H9 (cell line): ENCODE data around the gene MZF1. TPM values are rescaled to one million over a fixed set of nuclear protein-coding genes. Genes with fewer than 3 reads are reported as not detected.

ENCODE experiments used
- DNase-seq: peaks from one replicate; pipeline ENCODE4 v3.0.0-alpha.2; 2017
- H2AFZ ChIP-seq: one replicate; pipeline ENCODE4 v1.6.1; 2013; ENCODE audit warnings: mild to moderate bottlenecking, low read length, control low read depth, moderate library complexity
- H2AK5ac ChIP-seq: 2 replicates; pipeline ENCODE4 v1.6.1; 2013; ENCODE audit warnings: low read length, control low read depth, mixed read lengths; ENCODE audit not compliant: insufficient read length
- H2BK120ac ChIP-seq: one replicate; pipeline ENCODE4 v1.6.1; 2013; ENCODE audit warnings: low read depth, mild to moderate bottlenecking, low read length, control low read depth, inconsistent platforms; ENCODE audit not compliant: poor library complexity, severe bottlenecking
- H2BK12ac ChIP-seq: 2 replicates; pipeline ENCODE4 v1.6.1; 2013; ENCODE audit warnings: low read length, control low read depth, mixed read lengths, low read depth; ENCODE audit not compliant: insufficient read length
- H2BK15ac ChIP-seq: 2 replicates; pipeline ENCODE4 v1.6.1; 2013; ENCODE audit warnings: low read depth, low read length, control low read depth
- H2BK20ac ChIP-seq: one replicate; pipeline ENCODE4 v1.6.1; 2013; ENCODE audit warnings: low read depth, mild to moderate bottlenecking, low read length, control low read depth, inconsistent platforms; ENCODE audit not compliant: poor library complexity, severe bottlenecking
- H2BK5ac ChIP-seq: 2 replicates; pipeline ENCODE4 v1.6.1; 2013; ENCODE audit warnings: low read length, control low read depth, mixed read lengths; ENCODE audit not compliant: insufficient read length
- H3K14ac ChIP-seq: 2 replicates; pipeline ENCODE4 v1.6.1; 2013; ENCODE audit warnings: low read length, control low read depth; ENCODE audit not compliant: insufficient read depth
- H3K18ac ChIP-seq: 2 replicates; pipeline ENCODE4 v1.6.1; 2013; ENCODE audit warnings: low read depth, mild to moderate bottlenecking, mixed read lengths, low read length, control low read depth; ENCODE audit not compliant: insufficient read length
- H3K23ac ChIP-seq: 2 replicates; pipeline ENCODE4 v1.6.1; 2013; ENCODE audit warnings: low read length, control low read depth, mixed read lengths, low read depth; ENCODE audit not compliant: insufficient read length
- H3K23me2 ChIP-seq: 2 replicates; pipeline ENCODE4 v1.6.1; 2013; ENCODE audit warnings: low read depth, mild to moderate bottlenecking, mixed read lengths, low read length, control low read depth; ENCODE audit not compliant: insufficient read length, poor library complexity, severe bottlenecking
- H3K27ac ChIP-seq: 2 replicates; pipeline ENCODE4 v1.5.1; 2013; ENCODE audit warnings: low read length, control low read depth, mixed read lengths, low read depth; ENCODE audit not compliant: insufficient read length
- H3K27me3 ChIP-seq: 2 replicates; pipeline ENCODE4 v1.6.1; 2013; ENCODE audit warnings: low read length, control low read depth, inconsistent platforms; ENCODE audit not compliant: insufficient read depth
- H3K4ac ChIP-seq: 2 replicates; pipeline ENCODE4 v1.6.1; 2013; ENCODE audit warnings: low read depth, mild to moderate bottlenecking, control low read depth, inconsistent platforms, low read length, moderate library complexity
- H3K4me1 ChIP-seq: 2 replicates; pipeline ENCODE4 v1.6.1; 2013; ENCODE audit warnings: low read length, control low read depth, inconsistent platforms; ENCODE audit not compliant: insufficient read depth
- H3K4me2 ChIP-seq: 2 replicates; pipeline ENCODE4 v1.6.1; 2013; ENCODE audit warnings: low read length, control low read depth, mixed read lengths; ENCODE audit not compliant: insufficient read length, insufficient read depth
- H3K56ac ChIP-seq: 2 replicates; pipeline ENCODE4 v1.6.1; 2013; ENCODE audit warnings: low read depth, mild to moderate bottlenecking, mixed read lengths, low read length, control low read depth; ENCODE audit not compliant: insufficient read length
- H3K79me1 ChIP-seq: 2 replicates; pipeline ENCODE4 v1.6.1; 2013; ENCODE audit warnings: low read depth, mild to moderate bottlenecking, moderate library complexity, low read length, control low read depth, inconsistent platforms; ENCODE audit not compliant: insufficient read depth, poor library complexity, severe bottlenecking
- H3K79me2 ChIP-seq: 2 replicates; pipeline ENCODE4 v1.6.1; 2013; ENCODE audit warnings: low read length, control low read depth, inconsistent platforms; ENCODE audit not compliant: insufficient read depth
- H3K9ac ChIP-seq: 2 replicates; pipeline ENCODE4 v1.6.1; 2013; ENCODE audit warnings: low read length, control low read depth, mixed read lengths; ENCODE audit not compliant: insufficient read length; ENCODE audit errors: extremely low read depth
- H3K9me3 ChIP-seq: one replicate; pipeline ENCODE4 v1.6.1; 2013; ENCODE audit warnings: low read depth, low read length, inconsistent platforms; ENCODE audit not compliant: control insufficient read depth
- H3T11ph ChIP-seq: one replicate; pipeline ENCODE4 v1.6.1; 2013; ENCODE audit warnings: mild to moderate bottlenecking, low read length, control low read depth, inconsistent platforms
- H4K20me1 ChIP-seq: one replicate; pipeline ENCODE4 v1.6.1; 2013; ENCODE audit not compliant: control insufficient read depth, insufficient read length, insufficient read depth
- H4K5ac ChIP-seq: 2 replicates; pipeline ENCODE4 v1.6.1; 2013; ENCODE audit warnings: low read depth, mild to moderate bottlenecking, mixed read lengths, low read length, control low read depth; ENCODE audit not compliant: insufficient read length
- H4K8ac ChIP-seq: replicated peaks from 2 replicates; pipeline ENCODE4 v1.6.1; 2013; ENCODE audit warnings: low read length, control low read depth, mixed read lengths, low read depth; ENCODE audit not compliant: insufficient read length
- H4K91ac ChIP-seq: 2 replicates; pipeline ENCODE4 v1.6.1; 2013; ENCODE audit warnings: low read depth, mild to moderate bottlenecking, moderate library complexity, mixed read lengths, low read length, control low read depth; ENCODE audit not compliant: insufficient read length
- H3K27ac Mint-ChIP-seq, 3 experiments: 2 replicates in 2 of 3; 3 replicates in 1 of 3; pipeline ENCODE4 v1.8.0; 2020 to 2021; ENCODE audit warnings: mixed read lengths in 3 of 3, mild to moderate bottlenecking in 1 of 3, moderate library complexity in 1 of 3
- H3K27me3 Mint-ChIP-seq: 2 replicates; pipeline ENCODE4 v1.8.0; 2021; ENCODE audit warnings: low read depth, mild to moderate bottlenecking, moderate library complexity, mixed read lengths
- H3K36me3 Mint-ChIP-seq, 3 experiments: 2 replicates in 2 of 3; 3 replicates in 1 of 3; pipeline ENCODE4 v1.8.0; 2020 to 2021; ENCODE audit warnings: low read depth in 3 of 3, mixed read lengths in 3 of 3; ENCODE audit not compliant: insufficient read depth in 1 of 3
- H3K4me1 Mint-ChIP-seq, 2 experiments: 2 replicates each; pipeline ENCODE4 v1.8.0; 2020; ENCODE audit warnings: mixed read lengths in 2 of 2
- H3K4me3 Mint-ChIP-seq, 2 experiments: 2 replicates in 1 of 2; 3 replicates in 1 of 2; pipeline ENCODE4 v1.8.0; 2020 to 2021; ENCODE audit warnings: mild to moderate bottlenecking in 2 of 2, mixed read lengths in 2 of 2, moderate library complexity in 1 of 2
- H3K9me3 Mint-ChIP-seq, 2 experiments: 2 replicates in 1 of 2; 3 replicates in 1 of 2; pipeline ENCODE4 v1.8.0; 2020; ENCODE audit warnings: mild to moderate bottlenecking in 2 of 2, mixed read lengths in 2 of 2, moderate library complexity in 1 of 2
- CTCF ChIP-seq: fragments of 200-600 bp; sonication (generic); conservative IDR thresholded peaks from 3 replicates; pipeline ENCODE4 v1.8.0; 2021; ENCODE audit warnings: antibody characterized with exemption, mild to moderate bottlenecking
- WGBS: extraction: QIAGEN DNeasy Blood & Tissue Kit; methylation state at CpG from one replicate; pipeline ENCODE4 v1.1.7; 2013; ENCODE audit warnings: missing lambda C conversion rate, low lambda C conversion rate, mixed read lengths; ENCODE audit not compliant: insufficient read length; ENCODE audit errors: extremely low coverage; 5-methylcytosine and 5-hydroxymethylcytosine counted together
- total RNA-seq: library from RNA; stranded (reverse); gene quantifications from 2 replicates; pipeline ENCODE4 v1.2.1, GENCODE V29; 2021

The MZF1 gene
- total RNA-seq, 1 experiment from 2014 or later = 23.6 TPM

- H3K4me2 ChIP-seq = peak overlapping the region; percentile 61
- no peak overlapping the region for H2BK5ac ChIP-seq
- no peak overlapping the region for H4K8ac ChIP-seq
- no peaks in the 10 kb centered on the region for H3K27me3 ChIP-seq
- H2BK12ac ChIP-seq = no peak overlapping the region
- no peak for TF ChIP-seq CTCF
- H3K56ac ChIP-seq = no peak overlapping the region
- peaks cover 3% of the 10 kb centered on the region for H3K27me3 Mint-ChIP-seq
- H3K9me3 Mint-ChIP-seq = no peaks in the 10 kb centered on the region
- H3K4ac ChIP-seq = no peak overlapping the region
- no peak overlapping the region for H2AFZ ChIP-seq
- no peak overlapping the region for H4K5ac ChIP-seq
- no peak overlapping the region for H3K27ac ChIP-seq
- peak overlapping the region; percentile 72 to 93 (median 90); a peak in 6 of 7 replicates for H3K27ac Mint-ChIP-seq
- H2AK5ac ChIP-seq = no peak overlapping the region
- H3K18ac ChIP-seq = no peak overlapping the region
- H4K91ac ChIP-seq = no peak overlapping the region
- H3K14ac ChIP-seq = peak overlapping the region; percentile 28; the same call in 1 of the 2 replicates
- H3T11ph ChIP-seq = no peak overlapping the region
- peaks cover 16% of the 10 kb centered on the region for H3K23me2 ChIP-seq
- no peak overlapping the region for H2BK15ac ChIP-seq
- peak overlapping the region; percentile 70 to 85 for H3K4me3 Mint-ChIP-seq
- peaks cover 9 to 19% (median 13%) of the 10 kb centered on the region in 3 experiments; a peak in 6 of 7 replicates for H3K36me3 Mint-ChIP-seq
- H3K79me2 ChIP-seq = peaks cover 2% of the 10 kb centered on the region; the same call in 1 of the 2 replicates
- H3K9ac ChIP-seq = peak overlapping the region; percentile 47
- no peaks in the 10 kb centered on the region for H4K20me1 ChIP-seq
- DNase-seq = no peak
- no peaks in the 10 kb centered on the region for H3K9me3 ChIP-seq
- no peak overlapping the region for H2BK120ac ChIP-seq
- no peak overlapping the region for H2BK20ac ChIP-seq
- no peaks in the 10 kb centered on the region for H3K79me1 ChIP-seq
- no peak overlapping the region for H3K23ac ChIP-seq
- H3K4me1 ChIP-seq = no peaks in the 10 kb centered on the region; the same call in 1 of the 2 replicates
- peaks cover 28 to 31% of the 10 kb centered on the region in 2 experiments for H3K4me1 Mint-ChIP-seq
- no CpG with 5 or more reads among the region's 3 CpGs for WGBS
Measured at GRCh38 chr19:58514564-58515022, 58.5 kb downstream of the MZF1 start.
